ENCODE data around the gene MYRIP.

DNA sequence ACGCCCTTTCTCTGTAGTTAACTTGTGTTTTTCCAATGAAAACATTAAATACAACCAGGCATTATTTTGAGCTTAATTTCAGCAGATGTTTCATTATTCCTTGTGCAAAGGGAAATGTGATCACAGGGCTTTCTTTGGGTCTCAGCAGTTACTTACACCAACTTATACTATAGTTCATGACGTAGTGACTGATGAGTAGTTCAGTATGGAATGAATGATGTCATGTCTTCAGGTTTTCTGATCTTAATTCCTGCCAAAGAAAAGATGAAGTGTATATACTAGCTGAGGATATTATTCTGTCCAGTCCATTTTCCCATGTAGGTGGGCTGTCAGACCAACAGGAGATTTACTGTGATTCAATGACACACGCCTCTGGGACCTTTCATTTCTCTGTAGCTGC lies 61.3 kb downstream of the MYRIP start:
- TF ChIP-seq, protein P1, sequence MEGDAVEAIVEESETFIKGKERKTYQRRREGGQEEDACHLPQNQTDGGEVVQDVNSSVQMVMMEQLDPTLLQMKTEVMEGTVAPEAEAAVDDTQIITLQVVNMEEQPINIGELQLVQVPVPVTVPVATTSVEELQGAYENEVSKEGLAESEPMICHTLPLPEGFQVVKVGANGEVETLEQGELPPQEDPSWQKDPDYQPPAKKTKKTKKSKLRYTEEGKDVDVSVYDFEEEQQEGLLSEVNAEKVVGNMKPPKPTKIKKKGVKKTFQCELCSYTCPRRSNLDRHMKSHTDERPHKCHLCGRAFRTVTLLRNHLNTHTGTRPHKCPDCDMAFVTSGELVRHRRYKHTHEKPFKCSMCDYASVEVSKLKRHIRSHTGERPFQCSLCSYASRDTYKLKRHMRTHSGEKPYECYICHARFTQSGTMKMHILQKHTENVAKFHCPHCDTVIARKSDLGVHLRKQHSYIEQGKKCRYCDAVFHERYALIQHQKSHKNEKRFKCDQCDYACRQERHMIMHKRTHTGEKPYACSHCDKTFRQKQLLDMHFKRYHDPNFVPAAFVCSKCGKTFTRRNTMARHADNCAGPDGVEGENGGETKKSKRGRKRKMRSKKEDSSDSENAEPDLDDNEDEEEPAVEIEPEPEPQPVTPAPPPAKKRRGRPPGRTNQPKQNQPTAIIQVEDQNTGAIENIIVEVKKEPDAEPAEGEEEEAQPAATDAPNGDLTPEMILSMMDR (IDR thresholded peaks at IDR 0.05; ENCODE audit: low read length) = no peak
- TF ChIP-seq EZH2 (IDR thresholded peaks at IDR 0.05; ENCODE audit: borderline replicate concordance, low read length) = no peak

Data from OCI-LY1 (cell line).